RCC 7860 (cell line): ENCODE results near the gene TTLL13.
A peak's percentile ranks its signal among the peaks of the same experiment; 100 is the strongest.
"Not testable (repeated sequence)": the region's sequence is repeated elsewhere in the genome, so short reads cannot be mapped to it uniquely, and the experiment has no call there.

Experiments
- DNase-seq: peaks from one replicate; pipeline ENCODE4 v3.0.0-alpha.2; 2015; ENCODE audit warnings: low spot score
- FAIRE-seq: peaks from 2 replicates; lab custom pipeline; 2012; peaks lifted over from hg19 to GRCh38; lab: Jason Lieb, UNC

The TTLL13 gene

DNA sequence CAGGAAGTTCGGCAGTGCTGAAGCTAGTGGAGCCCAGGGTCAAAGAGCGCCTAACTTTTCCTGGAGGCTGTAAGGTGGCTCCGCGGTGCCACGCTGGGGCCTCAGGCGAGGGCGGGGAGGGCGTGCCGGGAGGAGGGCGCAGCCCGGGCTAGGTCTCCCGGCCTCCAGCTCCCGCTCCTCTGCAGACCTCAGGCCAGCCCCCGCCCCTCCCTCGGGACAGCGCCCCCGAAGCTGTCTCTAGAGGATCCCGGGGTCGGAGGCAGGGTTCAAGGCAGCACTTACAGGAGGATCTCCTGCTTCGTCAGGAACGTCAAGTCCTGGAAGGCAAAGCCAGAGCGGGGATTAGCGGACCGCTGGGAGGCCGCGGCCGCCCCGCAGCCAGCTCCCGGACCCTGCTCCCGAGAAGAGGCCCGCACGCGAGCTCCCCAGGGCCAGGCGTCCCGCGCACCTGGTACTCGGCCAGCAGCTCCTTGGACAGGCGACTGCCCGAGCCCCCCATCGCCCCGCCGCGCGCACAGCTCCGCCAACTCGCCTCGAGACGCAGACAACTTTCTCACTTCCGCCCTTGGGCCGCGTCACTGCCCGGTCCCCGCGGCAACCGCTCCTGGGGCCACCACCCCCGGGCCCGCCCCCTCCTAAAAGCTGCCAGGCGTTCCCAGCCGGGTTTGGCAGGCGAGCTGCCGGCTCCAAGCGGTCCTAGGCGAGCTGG is 15.8 kb upstream of the TTLL13 start, which contains the start of gene CIB1:
Gene CIB1, minus strand, starts transcription at position 555 of the 709 bp plus-strand sequence. Its CDS starts 56 bp downstream, at position 499.
- FAIRE-seq: no peak
- DNase-seq: peak; percentile 91

DNA sequence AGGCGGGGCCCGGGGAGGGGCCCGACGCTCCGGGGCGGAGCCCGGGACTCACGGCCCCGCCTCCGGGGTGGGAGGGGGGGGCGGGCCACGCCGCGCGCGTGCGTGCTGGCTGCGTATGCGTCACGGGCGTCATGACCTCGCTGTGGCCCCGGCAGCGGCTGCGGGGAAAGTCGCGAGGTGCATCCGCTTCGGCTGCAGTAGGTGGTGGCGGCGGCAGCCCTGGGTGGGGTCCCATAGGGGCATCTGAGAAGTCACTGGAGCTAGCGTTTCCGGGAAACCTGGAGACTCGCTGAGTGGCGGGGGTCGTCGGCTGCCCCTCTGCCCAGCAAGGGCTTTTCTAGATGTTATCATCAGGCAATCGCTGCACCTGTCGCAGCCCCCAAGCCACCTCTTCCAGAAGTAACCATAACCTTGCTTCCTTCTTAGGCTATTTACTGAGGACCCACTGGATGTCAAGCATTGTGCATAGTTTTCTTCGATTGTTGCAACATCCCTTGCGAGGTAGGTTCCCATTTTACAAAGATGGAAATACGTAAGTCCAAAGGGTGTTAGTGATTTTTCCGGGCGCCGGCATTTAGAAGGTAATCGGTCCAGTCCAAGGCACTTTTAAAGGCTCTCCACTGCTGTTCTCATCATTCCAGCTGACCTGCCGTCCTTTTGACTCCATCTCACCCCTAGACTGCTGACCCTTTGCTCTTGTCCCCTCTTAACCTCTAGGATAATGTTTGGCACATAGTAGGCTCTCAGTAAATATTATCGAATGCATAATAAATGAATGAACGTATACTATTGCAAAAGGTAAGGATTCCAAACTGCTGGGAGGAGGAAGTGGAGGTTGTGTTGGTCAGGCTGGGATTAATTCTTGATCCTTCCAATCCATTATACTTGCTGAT is 15.0 kb upstream of the TTLL13 start, which contains the start of gene GDPGP1:
Gene GDPGP1, plus strand, starts transcription at position 114 of the 893 bp plus-strand sequence. CDS start 6,700 bp downstream, outside the sequence.
- DNase-seq (no peak), FAIRE-seq (no peak)

DNA sequence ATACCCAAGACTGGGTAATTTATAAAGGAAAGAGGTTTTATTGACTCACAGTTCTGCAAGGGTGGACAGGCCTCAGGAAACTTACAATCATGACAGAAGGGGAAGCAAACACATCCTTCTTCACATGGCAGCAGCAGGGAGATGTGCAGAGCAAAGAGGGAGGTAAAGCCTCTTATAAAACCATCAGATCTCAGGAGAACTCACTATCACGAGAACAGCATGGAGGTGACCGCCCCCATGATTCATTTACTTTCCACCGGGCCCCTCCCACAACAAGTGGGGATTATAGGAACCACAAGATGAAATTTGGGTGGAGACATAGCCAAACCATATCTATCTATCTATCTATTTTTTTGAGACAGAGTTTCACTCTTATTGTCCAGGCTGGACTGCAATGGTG is 10.0 kb upstream of the TTLL13 start:
- no peak for DNase-seq
- FAIRE-seq: no peak

DNA sequence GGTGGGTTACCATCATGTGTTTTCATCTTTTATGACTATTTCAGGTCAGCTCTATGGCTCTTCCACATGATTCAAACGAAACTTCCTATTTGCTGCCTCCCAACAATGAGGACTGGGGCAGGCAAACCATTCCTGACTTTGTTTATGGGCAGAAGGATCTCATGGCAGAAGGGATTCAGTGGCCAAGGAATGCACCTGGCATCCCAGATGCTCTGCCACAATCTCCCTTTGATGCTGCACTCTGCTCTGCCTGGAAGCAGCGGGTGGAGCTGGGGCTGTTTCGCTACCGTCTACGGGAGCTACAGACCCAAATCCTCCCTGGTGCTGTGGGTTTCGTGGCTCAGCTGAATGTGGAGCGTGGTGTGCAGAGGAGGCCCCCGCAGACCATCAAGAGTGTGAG is 8.5 kb upstream of the TTLL13 start:
- no peak for FAIRE-seq
- no peak for DNase-seq

DNA sequence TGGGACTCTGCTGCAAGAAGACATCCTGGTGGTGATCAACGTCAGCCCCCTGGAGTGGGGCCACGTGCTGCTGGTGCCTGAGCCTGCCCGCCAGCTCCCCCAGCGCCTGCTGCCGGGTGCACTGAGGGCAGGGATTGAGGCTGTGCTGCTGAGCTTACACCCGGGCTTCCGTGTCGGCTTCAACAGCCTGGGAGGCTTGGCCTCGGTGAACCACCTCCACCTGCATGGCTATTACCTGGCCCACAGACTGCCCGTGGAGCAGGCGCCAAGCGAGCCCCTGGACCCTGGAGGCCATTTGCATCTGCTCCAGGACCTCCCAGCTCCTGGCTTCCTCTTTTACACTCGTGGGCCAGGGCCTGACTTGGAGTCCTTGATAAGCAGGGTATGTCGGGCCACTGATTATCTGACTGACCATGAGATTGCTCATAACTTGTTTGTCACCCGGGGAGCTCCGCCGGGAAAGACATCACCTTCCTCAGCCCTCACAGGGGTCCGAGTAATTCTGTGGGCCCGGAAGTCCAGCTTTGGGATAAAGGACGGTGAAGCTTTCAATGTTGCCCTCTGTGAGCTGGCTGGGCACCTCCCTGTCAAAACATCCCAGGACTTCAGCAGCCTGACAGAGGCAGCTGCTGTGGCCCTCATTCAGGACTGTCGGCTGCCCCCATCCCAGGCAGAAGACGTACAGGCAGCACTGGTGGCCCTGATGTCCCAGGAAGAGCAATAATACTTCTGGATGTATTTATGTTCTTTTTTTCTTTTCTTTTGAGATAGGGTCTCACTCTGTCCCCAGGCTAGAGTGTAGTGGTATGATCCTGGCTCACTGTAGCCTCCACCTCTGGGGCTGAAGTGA is 7.8 kb upstream of the TTLL13 start:
- DNase-seq (no peak), FAIRE-seq (no peak)

DNA sequence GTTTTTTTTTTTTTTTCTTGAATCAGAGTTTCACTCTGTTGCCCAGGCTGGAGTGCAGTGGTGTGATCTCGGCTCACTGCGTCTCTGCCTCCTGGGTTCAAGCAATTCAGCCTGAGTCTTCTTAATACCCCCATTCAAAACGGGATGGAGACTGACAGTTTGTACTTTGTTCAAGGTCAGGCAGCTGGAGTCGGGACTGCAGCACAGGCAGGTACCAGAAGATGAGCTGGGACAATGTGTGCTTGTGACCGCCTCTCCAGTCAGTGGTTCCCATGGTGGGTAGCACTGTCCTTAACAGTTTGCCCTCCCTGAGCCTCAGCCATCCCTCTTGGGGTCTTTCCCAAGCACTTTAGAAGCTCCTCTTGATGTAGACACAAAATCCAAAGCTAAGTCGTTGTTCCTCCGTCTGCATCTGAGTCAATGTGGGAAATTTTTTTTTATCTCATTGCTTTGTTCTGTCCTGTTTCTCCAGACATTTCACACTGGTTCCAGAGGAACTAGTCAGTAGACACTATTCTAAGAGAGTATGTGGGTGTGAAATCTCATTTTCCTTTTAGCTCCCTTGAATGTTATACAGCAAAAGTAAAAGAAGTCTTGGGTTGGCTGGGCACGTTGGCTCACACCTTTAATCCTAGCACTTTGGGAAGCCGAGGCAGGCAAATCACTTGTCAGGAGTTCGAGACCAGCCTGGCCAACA is 5.3 kb upstream of the TTLL13 start:
- FAIRE-seq (no peak), DNase-seq (no peak)

DNA sequence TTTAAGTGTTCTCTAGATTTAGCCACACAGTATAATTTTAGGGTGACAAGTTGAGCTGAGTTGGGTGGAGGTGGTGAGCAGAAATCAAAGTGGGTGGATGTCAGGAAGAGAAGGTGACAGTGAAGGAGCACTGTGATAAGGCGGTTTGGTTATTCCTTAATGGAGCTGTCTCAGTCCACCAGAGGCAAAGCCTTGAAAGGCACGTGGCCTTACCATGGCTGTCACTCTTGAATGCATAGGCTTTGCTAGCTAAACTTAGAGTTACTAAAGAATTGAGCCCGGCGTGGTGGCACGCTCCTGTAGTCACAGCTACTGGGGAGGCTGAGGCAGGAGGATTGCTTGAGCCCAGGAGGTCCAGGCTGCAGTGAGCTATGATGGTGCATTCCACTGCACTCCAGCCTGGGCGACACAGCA is 560 bp upstream of the TTLL13 start:
- FAIRE-seq (no peak), DNase-seq (no peak)

DNA sequence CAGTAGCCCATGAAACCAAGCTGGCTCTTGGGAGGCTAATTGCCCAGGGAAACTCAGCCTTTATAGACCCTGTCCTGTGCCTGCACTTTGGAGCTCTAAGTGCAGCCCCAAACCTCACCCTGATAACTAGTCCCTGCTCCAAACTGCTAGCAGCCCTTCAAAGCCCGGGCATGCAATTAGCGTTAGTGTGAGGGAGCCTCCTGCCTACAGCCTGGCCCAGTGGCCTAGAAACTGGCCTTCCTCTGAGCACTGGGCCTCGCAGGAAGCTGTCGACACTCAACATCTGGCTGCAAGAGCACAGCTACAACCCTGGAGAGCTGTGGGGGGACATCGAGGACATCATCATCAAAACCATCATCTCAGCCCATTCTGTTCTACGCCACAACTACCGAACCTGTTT is 8.4 kb downstream of the TTLL13 start:
- FAIRE-seq: no peak
- no peak for DNase-seq

DNA sequence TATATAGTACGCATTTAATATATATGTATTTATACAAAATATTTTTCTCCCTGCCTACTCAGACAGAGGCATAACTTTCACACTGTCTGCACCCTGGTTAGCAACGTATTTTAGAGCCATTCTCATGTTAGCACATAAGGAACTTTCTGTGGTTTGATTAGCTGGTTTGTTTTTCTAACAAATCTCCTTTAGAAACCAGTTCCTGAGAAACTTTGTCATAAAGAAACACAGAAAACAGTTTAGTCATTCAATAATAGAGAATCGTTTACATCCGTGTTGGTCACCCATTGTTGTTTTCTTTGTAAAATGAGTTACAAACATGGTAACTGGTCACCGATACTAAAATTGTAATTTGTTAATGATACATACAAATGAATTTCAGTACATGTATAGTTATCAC is 10.2 kb downstream of the TTLL13 start:
- FAIRE-seq (no peak), DNase-seq (no peak)

DNA sequence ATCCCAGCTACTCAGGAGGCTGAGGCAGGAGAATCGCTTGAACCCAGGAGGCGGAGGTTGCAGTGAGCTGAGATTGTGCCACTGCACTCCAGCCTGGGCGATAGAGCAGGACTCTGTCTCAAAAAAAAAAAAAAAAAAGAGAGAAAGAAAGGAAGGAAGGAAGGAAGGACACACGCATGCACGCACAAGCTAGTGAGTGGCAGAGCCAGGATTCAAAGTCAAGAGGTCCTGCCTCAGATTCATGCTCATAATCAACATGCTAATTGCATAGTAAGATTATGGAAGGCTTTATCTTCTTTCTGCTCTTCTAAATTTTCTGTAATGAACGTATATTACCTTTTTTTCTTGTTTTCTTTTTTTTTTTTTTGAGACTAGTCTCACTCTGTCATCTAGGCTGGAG is 11.4 kb downstream of the TTLL13 start:
- FAIRE-seq, DNase-seq: not testable (repeated sequence)

DNA sequence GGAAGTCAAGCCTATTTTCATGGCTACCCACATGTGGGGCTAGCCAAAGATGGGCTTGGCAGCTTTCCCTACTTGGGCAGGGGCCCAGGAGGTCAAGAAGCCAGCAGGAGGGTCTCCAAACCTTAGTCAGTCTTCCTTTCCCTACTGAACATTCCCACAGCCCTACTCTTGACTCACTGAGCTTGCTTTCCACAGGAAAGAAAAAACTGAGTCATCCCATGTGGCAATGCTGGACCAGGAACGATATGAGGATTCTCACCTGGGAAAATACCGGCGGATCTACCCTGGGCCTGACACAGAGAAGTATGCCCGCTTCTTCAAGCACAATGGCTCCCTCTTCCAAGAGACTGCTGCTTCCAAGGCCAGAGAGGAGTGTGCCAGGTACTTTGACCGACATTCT is 12.5 kb downstream of the TTLL13 start:
- DNase-seq: peak; percentile 59
- FAIRE-seq: no peak

DNA sequence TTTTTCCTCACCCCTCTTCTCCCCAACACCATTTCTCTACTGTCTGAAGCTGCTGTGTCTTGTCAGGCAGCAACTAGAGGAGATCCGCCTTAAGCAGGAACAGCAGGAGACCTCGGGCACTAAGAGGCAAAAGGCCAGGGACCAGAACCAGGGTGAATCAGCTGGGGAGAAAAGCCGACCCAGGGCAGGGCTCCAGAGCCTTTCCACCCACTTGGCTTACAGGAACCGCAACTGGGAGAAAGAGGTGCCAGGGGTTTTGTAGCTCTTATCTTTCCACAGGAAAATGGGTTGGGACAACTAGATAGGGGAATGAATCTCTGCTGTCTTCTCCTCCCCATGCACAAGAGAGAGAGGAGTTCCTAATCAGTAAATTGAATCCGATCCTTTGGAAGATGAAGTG is 13.1 kb downstream of the TTLL13 start:
- FAIRE-seq (no peak), DNase-seq (no peak)

DNA sequence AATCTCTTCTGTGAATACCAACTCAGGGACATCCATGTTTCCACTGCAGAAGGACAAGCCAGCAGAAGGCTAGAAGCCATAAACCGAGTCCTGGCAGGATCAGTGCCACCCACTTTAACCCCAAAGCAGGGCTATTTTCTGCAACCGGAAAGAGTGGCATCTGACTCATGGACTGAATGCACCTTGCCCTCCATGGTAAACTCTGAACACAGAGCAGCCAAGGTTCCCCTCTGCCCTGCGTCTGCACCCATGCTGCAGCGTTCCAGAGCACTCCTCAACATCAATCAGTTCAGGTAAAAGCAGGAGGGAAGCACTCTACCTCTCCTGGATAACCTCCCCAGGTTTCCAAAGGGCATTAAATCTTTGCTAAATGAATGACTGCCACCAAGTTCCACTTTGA is 15.3 kb downstream of the TTLL13 start:
- FAIRE-seq: no peak
- DNase-seq: peak; percentile 20

DNA sequence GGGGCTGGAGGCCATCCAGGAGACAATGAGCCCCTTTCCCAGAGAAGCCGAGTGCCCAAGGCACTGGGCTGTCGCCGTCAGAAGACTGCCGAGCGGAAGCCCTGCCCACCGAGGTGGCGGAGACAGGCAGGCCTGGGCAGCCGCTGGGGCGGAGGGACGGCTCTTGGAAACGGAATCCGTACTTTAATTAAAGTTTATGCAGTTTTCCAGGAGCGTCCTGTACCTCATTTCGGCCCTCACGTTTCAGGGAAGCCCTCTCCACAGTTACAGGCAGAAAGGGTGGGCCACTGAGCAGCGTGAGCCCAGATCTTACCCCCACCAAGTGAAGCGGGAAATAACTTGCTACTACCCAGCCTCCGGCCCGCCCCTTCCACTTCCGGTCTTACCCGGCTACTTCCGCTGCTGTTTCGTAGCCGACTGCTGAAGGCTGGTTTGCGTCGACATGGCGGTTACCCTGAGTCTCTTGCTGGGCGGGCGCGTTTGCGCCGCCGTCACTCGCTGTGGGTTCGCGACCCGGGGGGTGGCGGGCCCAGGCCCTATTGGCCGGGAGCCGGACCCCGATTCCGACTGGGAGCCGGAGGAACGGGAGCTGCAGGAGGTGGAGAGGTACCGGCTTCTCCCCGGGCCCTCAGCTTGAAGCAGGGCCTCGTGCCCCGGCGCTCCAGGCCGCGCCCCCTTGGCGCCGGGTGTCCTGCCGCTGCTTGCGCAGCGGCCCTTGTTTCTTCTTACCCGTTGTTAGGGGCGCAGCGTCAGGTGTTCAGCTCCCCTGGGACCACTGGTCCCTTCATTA is 16.1 kb downstream of the TTLL13 start, which contains the start of gene NGRN:
Gene NGRN, plus strand, starts transcription at position 402 of the 790 bp plus-strand sequence. Its CDS starts 41 bp downstream, at position 443.
- FAIRE-seq: no peak
- peak; percentile 78 for DNase-seq

DNA sequence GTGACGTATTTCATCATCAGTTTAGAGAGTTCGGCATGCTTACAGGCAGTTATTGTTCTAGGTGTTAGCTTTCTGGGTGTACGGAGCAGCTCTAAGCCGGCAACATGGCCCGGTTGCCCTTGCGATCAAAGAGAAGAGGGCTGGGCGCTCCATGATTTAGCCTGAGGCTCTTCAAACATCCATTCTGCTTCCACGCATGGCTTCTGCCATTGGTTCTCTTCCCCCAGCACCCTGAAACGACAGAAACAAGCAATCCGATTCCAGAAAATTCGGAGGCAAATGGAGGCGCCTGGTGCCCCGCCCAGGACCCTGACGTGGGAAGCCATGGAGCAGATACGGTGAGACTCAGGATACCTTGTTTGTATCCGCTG is 16.7 kb downstream of the TTLL13 start:
- no peak for FAIRE-seq
- DNase-seq: no peak

DNA sequence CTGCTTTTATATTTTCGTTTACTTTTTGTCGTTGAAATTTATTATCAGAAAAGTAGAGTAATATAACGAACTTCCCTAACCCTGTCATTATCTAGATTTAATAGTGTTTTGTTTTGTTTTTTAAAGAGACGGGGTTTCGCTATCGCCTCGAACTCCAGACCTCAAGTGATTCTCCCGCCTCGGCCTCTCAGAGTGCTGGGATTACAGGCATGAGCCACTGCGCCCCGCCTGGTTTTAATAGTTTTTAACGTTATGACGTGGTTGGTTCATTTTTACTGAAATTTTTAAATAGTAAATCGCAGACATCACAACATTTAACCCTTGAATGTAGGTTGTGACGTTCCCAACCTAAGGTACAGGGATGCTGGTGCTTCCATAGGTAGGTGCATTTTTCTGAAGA is 17.1 kb downstream of the TTLL13 start:
- DNase-seq: no peak

DNA sequence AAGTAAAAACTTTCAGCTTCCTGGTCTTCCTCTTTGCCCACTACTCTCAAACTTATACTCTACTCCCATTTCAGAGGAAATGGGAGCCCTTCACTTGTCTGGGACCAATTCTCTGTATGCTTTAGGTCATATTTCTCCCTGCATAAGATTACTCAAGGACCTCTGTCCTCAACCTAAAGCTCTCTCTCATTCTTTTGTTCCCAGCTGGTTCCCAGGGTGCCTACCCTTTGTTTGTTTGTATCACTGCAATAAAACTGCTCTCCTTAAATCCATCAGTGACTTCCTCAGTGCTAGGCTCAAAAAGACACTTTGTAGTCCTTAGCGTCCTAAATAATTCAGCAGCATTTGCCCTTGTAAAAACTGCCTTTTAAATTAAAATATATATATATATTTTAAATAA is 19.1 kb downstream of the TTLL13 start:
- FAIRE-seq (no peak), DNase-seq (no peak)

More for the DNA sequence above, 17.1 kb downstream of the TTLL13 start:
- FAIRE-seq: no peak

DNA sequence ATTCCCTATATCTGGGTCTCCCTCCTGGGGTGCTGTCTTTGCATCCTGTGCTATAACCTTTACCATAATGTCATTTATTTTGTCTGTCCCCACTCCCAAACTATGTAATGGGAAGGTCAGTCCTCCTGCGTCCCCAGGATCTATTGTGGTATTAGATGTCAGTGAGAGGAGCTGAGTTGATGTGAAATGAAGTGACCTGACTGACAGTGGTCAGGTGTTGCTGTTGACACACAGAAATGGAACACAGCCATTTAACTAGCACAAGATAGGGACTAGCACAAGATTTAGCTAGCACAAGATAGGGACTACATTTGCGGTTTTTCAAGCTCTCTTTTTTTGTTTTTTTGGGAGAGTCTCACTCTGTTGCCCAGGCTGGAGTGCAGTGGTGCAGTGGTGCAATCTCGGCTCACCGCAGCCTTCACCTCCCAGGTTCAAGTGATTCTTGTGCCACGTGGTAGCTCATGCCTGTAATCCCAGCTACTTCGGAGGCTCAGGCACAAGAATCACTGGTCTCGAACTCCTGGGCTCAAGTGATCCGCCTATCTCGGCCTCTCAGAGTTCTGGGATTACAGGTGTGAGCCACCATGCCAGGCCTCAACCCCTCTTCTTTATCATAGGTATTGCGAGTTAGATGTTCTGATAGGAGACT is 21.3 kb downstream of the TTLL13 start:
- FAIRE-seq (no peak), DNase-seq (no peak)
